Common myeloid progenitor, CD34-positive (primary cell): ENCODE measurements around the gene COL23A1.
"Not testable (repeated sequence)": the region's sequence is repeated elsewhere in the genome, so short reads cannot be mapped to it uniquely, and the experiment has no call there.

ENCODE experiments used
- CTCF ChIA-PET: fragments of 350-600 bp; sonication (Branson Sonifier 250); formaldehyde crosslinking; loops from one replicate; lab custom pipeline; 2021; ENCODE audit warnings: antibody characterized with exemption; lab: Charles Lee
- POLR2A ChIA-PET: fragments of 350-600 bp; sonication (Branson Sonifier 250); formaldehyde crosslinking; loops from one replicate; lab custom pipeline; 2021; ENCODE audit warnings: antibody characterized with exemption; lab: Charles Lee
- DNase-seq, 3 donors: peaks; one replicate each; pipeline versions ENCODE4 v3.0.0 to v3.0.0-alpha.2; 2013
- H3K27ac ChIP-seq, 2 experiments: 1 replicate in 1 of 2; 2 replicates in 1 of 2; pipeline ENCODE4 v1.7.0; 2013; ENCODE audit warnings: inconsistent platforms in 2 of 2, low read length in 2 of 2, mild to moderate bottlenecking in 2 of 2, low read depth in 1 of 2, moderate library complexity in 1 of 2; ENCODE audit not compliant: severe bottlenecking in 2 of 2, insufficient read depth in 1 of 2, poor library complexity in 1 of 2
- H3K27me3 ChIP-seq, 5 experiments: replicated peaks in 2 of 5; 1 replicate in 3 of 5; 2 replicates in 2 of 5; pipeline versions ENCODE4 v1.6.1 to v1.7.0; 2013; ENCODE audit warnings: low read length in 4 of 5, mild to moderate bottlenecking in 2 of 5, moderate library complexity in 2 of 5, inconsistent platforms in 1 of 5; ENCODE audit not compliant: insufficient read depth in 5 of 5, control insufficient read depth in 4 of 5
- H3K36me3 ChIP-seq, 4 experiments: 1 replicate in 2 of 4; 2 replicates in 2 of 4; pipeline versions ENCODE4 v1.6.1 to v1.7.0; 2013; ENCODE audit warnings: low read length in 3 of 4, control low read depth in 1 of 4, mild to moderate bottlenecking in 1 of 4; ENCODE audit not compliant: control insufficient read depth in 4 of 4, insufficient read depth in 4 of 4
- H3K4me1 ChIP-seq, 4 experiments: 1 replicate in 3 of 4; 2 replicates in 1 of 4; pipeline versions ENCODE4 v1.6.1 to v1.7.1; 2013; ENCODE audit warnings: low read length in 3 of 4, mild to moderate bottlenecking in 3 of 4, control low read depth in 1 of 4, inconsistent platforms in 1 of 4, moderate library complexity in 1 of 4; ENCODE audit not compliant: control insufficient read depth in 4 of 4, insufficient read depth in 4 of 4; ENCODE audit errors: control extremely low read depth in 1 of 4
- H3K4me3 ChIP-seq, 7 experiments: 1 replicate in 4 of 7; 2 replicates in 3 of 7; pipeline versions ENCODE4 v1.5.1 to v1.7.0; 2013; ENCODE audit warnings: mild to moderate bottlenecking in 7 of 7, low read length in 6 of 7, moderate library complexity in 6 of 7, inconsistent platforms in 2 of 7, low read depth in 2 of 7, control low read depth in 1 of 7; ENCODE audit not compliant: insufficient read depth in 4 of 7, control insufficient read depth in 1 of 7; ENCODE audit errors: extremely low read depth in 1 of 7
- H3K9me3 ChIP-seq, 5 experiments: 1 replicate in 4 of 5; 2 replicates in 1 of 5; pipeline versions ENCODE4 v1.6.1 to v1.7.1; 2013; ENCODE audit warnings: low read length in 4 of 5, mild to moderate bottlenecking in 2 of 5, inconsistent platforms in 1 of 5, low read depth in 1 of 5, moderate library complexity in 1 of 5; ENCODE audit not compliant: control insufficient read depth in 4 of 5, insufficient read depth in 2 of 5; ENCODE audit errors: control extremely low read depth in 1 of 5
- WGBS: methylation state at CpG from one replicate; pipeline ENCODE4 v1.1.5; 2013; ENCODE audit not compliant: insufficient coverage; 5-methylcytosine and 5-hydroxymethylcytosine counted together

COL23A1 gene

GRCh38 chr5:178322736-178323540 is 267.3 kb downstream of the COL23A1 start:
- CTCF ChIA-PET: no interaction called here
- H3K27me3 ChIP-seq: peaks cover 0 to 5% (median 0%) of the 10 kb centered on the region in 5 experiments
- WGBS: 93% methylated on average over 9 of the region's 14 CpGs
- H3K36me3 ChIP-seq: no peaks in the 10 kb centered on the region
- peaks cover 0 to 12% (median 1%) of the 10 kb centered on the region in 4 experiments for H3K4me1 ChIP-seq
- no peak overlapping the region for H3K4me3 ChIP-seq
- no peak for DNase-seq
- POLR2A ChIA-PET: no interaction called here
- no peak overlapping the region for H3K27ac ChIP-seq
- H3K9me3 ChIP-seq: peaks cover 0 to 3% (median under 1%) of the 10 kb centered on the region in 5 experiments

- Histone ChIP-seq H3K27me3 (peaks cover 0 to 5% (median 0%) of the 10 kb centered on the region in 5 experiments), H3K4me3 (no peak overlapping the region), H3K27ac (no peak overlapping the region), H3K4me1 (peaks cover 0 to 6% (median 1%) of the 10 kb centered on the region in 4 experiments), H3K9me3 (peaks cover 0 to 5% (median 3%) of the 10 kb centered on the region in 5 experiments), H3K36me3 (no peaks in the 10 kb centered on the region)
- 75% methylated on average over 7 of the region's 18 CpGs for WGBS
- ChIA-PET POLR2A (no interaction called here), CTCF (no interaction called here)
- DNase-seq: no peak
Observed at GRCh38 chr5:178320281-178320855, 269.8 kb downstream of the COL23A1 start.

- POLR2A ChIA-PET: no interaction called here
Observed at GRCh38 chr5:178319541-178320041, 270.6 kb downstream of the COL23A1 start.

GRCh38 chr5:178318893-178319292 is 271.3 kb downstream of the COL23A1 start:
- 98% methylated on average over 5 of the region's 6 CpGs for WGBS
- Histone ChIP-seq H3K9me3 (peaks cover 0 to 5% (median 3%) of the 10 kb centered on the region in 5 experiments), H3K27me3 (no peaks in the 10 kb centered on the region), H3K27ac (no peak overlapping the region), H3K4me1 (peaks cover 0 to 6% (median 1%) of the 10 kb centered on the region in 4 experiments), H3K4me3 (no peak overlapping the region), H3K36me3 (no peaks in the 10 kb centered on the region)
- DNase-seq: no peak
- POLR2A ChIA-PET: no interaction called here
- CTCF ChIA-PET: no interaction called here

More at GRCh38 chr5:178319541-178320041, 270.6 kb downstream of the COL23A1 start:
- Histone ChIP-seq H3K27ac (no peak overlapping the region), H3K4me1 (peaks cover 0 to 6% (median 1%) of the 10 kb centered on the region in 4 experiments), H3K27me3 (no peaks in the 10 kb centered on the region), H3K4me3 (no peak overlapping the region), H3K9me3 (peaks cover 0 to 5% (median 3%) of the 10 kb centered on the region in 5 experiments), H3K36me3 (no peaks in the 10 kb centered on the region)
- DNase-seq: no peak
- CTCF ChIA-PET: no interaction called here
- 98% methylated on average over 20 of the region's 20 CpGs for WGBS

- Histone ChIP-seq H3K27me3 (no peaks in the 10 kb centered on the region), H3K4me3 (no peak overlapping the region), H3K36me3 (no peaks in the 10 kb centered on the region), H3K27ac (no peak overlapping the region), H3K4me1 (peaks cover 0 to 6% (median 1%) of the 10 kb centered on the region in 4 experiments), H3K9me3 (peaks cover 0 to 5% (median 3%) of the 10 kb centered on the region in 5 experiments)
- ChIA-PET POLR2A (no interaction called here), CTCF (no interaction called here)
- no peak for DNase-seq
- 100% methylated on average over 10 of the region's 17 CpGs for WGBS
Observed at GRCh38 chr5:178318382-178318781, 271.8 kb downstream of the COL23A1 start.

- H3K27ac ChIP-seq, H3K4me1 ChIP-seq, POLR2A ChIA-PET, DNase-seq, H3K4me3 ChIP-seq, H3K9me3 ChIP-seq, CTCF ChIA-PET, H3K36me3 ChIP-seq, H3K27me3 ChIP-seq: not testable (repeated sequence)
- WGBS: 90% methylated on average over 2 of the region's 5 CpGs
Observed at GRCh38 chr5:178317727-178318126, 272.5 kb downstream of the COL23A1 start.
